ENCODE measurements around the gene PPP3CA.

- TF ChIP-seq CTCF (IDR thresholded peaks at IDR 0.05) (no peak), EZH2 (IDR thresholded peaks at IDR 0.05) (no peak), EZH2phosphoT487 (IDR thresholded peaks at IDR 0.05) (no peak)
Observed at GRCh38 chr4:101175896-101176676, 171.2 kb downstream of the PPP3CA start.

Measured in neural progenitor cell (in vitro differentiated cells).